GM18508 (cell line): ENCODE measurements around the gene HOXB2.
"Not testable (repeated sequence)": the region's sequence is repeated elsewhere in the genome, so short reads cannot be mapped to it uniquely, and the experiment has no call there.

Experiments used
- ATAC-seq: cut with Tn5 transposase; IDR thresholded peaks from one replicate; pipeline ENCODE4 v1.9.1; 2021; ENCODE audit warnings: moderate number of reproducible peaks; ENCODE audit not compliant: insufficient read depth, unreplicated experiment

Gene HOXB2

DNA sequence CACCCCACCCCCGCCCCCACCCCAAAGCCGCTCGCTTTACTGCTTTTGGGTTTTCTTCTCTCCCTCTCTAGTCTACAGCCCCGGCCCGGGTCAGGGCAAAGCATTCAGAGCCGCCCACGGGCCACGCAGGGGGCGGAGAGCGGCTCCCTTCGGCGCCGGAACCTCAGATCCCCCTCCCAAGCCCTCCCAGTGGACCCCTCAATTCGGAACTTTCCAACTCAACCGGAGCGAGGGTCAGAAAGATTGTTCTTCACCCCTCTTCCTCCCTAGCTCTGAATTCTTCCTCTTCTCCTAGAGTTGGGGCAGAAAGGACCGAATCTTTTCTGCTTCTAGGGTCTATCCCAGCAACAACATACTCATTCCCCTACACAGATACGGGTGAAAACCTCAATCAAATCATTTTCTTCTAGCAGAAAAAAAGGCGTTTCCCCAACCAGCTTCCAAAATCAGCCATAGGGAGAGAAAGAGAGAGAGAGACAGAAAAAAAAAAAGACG, 1.0 kb downstream of the HOXB2 start:
- ATAC-seq: no peak

DNA sequence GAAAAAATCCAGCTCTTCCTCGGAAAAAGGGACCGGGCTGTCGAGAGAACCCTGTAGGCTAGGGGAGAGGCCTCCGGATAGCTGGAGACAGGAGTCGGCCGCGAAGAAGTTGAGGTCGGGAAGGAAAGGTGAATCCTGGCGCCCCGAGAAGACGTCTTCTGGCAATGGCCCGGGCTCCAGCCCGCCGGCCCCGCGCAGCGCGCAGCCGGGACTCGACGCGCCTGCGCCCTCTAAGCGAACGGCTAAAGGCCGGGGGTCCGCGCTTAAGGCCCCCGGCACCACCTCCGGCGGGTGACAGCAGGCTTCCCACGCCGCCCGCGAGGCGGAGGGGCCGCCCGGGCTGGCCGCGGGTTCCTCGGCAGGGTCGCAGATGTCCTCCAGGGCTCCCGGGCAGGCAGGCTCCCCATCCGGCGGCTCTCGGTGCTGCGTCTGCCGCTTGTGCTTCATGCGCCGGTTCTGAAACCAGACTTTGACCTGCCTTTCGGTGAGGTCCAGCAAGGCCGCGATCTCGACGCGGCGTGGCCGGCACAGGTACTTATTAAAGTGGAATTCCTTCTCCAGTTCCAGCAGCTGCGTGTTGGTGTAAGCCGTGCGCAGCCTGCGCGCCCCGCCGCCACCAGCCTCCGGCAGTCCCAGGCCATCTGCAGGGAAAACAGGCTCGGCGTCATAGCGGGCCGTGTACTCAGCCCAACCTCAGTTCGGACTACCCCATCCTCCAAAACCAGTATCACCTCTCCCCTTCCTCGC, 1.6 kb downstream of the HOXB2 start:
- peak; percentile 46 for ATAC-seq

DNA sequence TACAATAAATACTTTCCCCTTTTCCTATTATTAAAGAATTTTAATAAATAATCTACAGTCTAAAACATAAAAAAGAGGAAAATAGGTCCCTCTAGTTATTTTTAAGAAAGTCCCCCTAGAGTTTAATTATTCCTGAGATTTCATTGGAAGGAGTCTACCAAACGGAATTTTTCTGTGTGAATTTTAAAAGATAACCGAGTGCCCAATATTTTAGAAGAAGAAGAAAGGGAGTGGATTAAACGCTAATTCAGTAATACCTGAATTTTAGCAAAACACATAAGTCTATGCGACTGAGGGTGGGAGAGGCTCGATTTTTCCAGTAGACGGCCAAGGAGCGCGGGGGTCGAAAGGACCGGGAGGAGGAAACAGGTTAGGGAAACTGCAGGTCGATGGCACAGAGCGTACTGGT, 2.2 kb downstream of the HOXB2 start:
- ATAC-seq: no peak

DNA sequence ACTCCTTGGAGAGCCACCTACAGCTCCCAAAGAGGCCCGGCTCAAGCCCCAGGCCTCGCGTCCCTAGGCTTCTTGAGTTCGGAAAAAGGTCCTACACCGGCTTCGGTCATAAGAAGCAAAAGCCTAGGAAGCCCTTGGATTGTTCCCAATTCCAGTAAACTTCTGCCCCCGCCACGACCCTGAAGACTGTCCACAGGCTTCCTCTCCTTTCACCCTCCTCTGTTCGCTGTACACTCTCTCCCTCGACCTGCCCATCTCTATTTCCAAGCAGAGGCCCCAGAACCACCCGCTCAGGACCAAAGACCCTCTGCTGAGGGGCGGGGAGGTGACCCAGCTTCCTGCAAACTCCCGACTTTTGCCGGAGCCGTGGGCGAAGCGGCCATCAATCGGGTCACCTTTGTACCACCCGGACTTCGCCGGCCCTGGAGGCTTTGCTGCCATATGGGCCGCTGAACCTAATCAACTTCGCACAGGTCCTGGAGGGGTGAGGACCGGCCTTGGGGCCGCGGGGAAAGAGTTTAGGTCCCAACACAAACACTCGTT, 2.7 kb downstream of the HOXB2 start:
- ATAC-seq: no peak

DNA sequence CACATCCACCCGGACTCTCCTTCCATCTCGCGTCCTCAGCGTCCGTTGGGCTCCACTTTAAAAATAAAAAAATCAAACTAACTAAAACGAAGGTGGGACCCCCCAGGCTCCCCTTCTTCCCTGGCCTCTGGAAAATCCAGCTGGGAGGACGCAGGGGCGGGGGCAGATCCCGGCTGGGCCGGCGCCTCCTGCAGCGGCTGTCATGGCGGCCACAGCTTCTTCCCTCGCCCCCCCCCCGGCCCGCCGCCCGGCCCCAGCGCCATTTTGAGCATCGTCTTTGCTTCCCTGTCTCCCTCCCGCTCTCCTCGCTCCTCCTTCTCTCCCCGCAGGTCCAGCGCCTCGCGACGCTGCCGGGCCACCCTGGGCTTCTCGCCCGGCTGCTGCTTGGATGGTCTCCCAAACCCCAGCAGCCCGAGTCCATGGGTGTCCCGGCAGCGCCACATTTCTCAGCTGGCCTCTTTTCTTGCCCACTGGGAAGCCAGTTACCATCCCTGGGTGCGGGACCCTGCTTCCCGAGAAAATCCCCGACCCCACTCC, 3.3 kb downstream of the HOXB2 start:
- ATAC-seq: no peak

DNA sequence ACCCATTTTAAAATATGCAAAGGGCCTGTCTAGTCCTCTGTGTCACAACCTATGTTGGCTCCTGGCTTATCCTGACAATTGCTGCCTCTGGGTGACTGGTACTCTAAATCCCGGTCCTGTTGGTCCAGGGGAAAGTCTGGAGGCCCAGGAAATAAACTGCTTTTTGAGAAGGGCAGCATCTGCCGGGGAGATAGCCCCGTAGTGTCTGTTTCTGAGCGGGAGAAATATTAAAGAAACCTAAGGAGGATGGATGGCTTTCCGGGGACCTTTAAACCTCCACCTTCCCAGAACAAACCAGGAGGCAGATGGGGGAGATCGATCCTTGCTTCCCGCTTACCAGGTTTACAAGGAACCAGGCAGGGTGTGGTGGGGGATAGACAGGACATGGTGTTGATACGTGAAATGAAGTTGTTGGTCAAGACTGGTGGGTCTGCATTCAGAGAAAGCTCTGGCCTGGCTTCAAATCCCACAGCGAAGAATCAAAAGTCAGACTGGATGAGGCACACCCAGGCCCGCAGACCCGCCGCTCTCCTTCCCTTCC, 3.8 kb downstream of the HOXB2 start:
- ATAC-seq: no peak

DNA sequence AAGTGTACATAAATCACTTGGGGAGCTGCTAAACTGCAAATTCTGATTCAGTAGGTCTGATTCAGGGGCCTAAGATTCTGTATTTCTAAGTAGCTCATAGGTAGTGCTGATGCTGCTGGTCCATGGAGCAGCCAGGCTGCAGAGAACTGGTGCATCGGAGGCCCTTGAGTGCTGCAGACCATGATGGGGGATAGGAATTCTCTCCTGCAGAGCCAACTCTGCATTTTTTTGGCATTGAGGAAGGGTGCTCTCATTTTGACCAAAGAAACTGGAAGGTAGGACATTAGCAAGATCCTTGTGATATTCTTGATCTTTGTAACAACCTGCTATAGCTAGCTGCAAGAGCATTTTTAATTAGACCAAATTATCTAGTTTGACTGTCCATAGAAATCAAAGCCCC, 4.7 kb downstream of the HOXB2 start:
- no peak for ATAC-seq

DNA sequence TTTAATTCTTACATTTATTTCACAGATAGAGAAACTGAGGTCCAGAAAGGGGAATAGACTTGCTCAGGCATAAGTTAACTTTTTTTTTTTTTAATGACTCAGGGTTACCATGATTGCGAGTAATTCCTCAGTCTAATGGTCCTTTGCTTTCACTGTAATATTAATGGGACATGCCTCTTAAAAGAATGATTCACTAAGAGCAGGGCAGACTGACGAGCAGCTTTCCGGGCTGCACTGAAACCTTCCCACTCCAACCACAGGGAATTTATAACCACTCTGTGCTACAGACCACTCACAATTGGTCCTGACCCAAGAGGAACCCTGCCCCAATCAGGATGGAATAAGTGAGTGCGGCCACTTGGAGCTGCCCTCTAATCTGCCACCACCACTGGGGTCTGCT, 5.7 kb downstream of the HOXB2 start:
- no peak for ATAC-seq

DNA sequence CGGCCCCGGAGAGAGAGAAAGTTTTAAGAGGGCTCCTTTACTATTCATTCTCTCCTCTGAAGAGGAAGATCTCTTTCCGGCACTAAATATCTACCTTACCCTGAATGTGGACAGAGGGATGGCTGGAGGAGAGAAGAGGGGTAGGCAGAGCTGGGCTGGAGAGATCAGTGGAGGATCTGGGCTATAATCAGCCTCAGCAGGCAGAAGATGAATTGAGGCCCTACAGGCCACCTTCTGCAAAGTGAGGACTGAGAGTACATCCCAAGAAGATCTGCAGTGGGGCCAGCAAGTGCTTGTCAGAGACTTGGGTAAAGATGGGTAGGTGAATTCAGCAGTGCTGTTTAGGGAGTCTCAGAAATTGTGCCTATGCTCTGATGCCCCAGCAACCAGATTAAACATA, 7.6 kb downstream of the HOXB2 start:
- no peak for ATAC-seq

DNA sequence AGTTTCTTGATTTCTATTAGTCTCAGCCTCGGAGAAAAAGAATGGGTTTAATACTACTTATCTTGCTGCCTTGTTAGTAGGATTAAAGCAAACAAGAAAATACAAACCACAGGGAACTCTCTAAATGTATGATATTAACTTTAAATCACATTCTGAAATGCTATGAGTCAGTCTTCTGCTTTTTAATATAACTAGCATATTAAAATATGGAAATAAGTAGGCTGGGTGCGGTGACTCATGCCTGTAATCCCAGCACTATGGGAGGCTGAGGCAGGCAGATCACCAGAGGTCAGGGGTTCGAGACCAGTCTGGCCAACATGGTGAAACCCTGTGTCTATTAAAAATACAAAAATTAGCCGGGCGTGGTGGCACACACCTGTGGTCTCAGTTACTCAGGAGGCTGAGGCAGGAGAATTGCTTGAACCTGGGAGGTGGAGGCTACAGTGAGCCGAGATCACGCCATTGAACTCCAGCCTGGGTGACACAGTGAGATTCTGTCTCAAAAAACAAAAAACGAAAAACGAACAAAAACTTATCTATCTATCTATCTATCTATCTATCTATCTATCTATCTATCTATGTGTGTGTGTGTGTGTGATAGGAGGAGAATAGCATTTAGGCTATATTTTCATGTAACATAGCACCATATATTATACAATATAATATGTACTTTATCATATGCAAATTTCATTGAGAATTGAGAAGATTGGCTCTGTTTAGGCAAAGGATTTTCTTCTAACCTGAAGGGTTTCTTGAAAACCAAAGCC, 8.9 kb downstream of the HOXB2 start:
- ATAC-seq: not testable (repeated sequence)

DNA sequence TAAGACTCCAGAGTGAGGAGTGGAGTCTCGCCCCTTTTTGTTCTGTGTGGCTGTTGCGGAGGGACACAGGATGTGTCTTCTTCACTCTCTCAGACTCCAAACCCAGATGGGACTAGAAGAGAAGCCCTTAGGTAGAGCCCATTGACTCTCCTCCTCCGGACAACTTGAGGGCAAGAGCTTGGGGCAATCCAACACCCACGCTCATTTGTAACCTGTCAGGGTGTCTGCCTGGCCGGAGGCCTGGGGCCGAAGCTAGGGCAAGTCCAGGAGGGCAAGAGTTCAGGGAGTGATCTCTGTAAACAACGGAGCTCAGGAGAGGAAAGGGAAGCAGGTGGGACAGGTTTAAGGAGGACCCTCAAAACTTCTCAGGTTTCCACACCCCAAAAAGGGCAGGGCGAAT, 12.6 kb downstream of the HOXB2 start:
- ATAC-seq: no peak

DNA sequence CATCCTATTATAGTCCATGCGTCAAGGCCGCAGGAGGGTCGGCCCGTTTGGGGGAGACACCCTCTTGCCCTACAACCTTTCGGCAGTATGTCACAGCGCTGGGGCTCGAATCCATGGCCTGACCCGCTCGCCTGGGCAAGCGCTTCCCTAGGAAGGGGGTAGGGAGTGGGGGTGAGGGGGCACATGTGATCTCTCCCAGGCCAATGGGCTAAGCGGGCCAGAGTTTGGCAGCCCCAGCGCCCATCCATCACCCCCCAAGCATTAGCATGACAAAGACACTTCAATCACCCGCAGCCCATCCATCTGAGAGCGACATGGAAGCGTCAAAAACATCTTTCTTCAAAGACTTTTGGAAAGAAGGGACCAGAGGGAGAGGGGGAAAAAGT, 14.0 kb downstream of the HOXB2 start, which contains the start of gene HOXB1:
TSS of gene HOXB1 (minus strand) at position 125 of the 386 bp plus-strand sequence. CDS start at position 18, 107 bp downstream.
- ATAC-seq: no peak

DNA sequence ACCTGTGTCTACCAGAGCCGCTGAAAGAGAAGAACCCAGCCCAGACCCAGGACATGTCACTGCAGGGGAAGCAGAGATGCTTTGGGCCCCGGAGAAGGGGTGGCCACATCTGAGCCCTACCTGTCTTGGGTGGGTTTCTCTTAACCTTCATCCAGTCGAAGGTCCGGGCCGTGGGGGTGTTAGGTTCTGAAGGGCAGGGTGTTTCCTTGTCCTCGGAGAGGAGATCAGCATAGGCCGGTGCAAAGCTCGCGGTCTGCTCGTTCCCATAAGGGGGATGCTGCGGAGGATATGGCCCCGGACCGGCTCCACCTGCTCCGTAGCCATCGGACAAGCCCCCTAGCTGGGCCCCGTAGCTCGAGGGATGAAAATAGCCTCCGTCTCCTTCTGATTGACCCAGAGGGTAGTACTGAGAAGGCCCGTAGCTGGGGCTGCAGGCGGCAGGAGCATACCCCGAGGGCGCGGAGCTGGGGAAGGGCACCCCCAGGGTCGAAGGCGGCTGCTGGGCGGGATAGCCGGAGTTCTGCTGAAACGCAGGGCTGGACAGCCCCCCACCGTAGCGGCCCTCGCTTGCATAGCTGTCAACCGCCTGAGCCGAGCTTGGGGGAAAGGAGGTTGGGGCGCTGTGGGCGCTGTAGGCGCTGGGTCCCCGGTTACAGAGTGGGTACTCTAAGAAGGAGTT, 14.6 kb downstream of the HOXB2 start:
- no peak for ATAC-seq

DNA sequence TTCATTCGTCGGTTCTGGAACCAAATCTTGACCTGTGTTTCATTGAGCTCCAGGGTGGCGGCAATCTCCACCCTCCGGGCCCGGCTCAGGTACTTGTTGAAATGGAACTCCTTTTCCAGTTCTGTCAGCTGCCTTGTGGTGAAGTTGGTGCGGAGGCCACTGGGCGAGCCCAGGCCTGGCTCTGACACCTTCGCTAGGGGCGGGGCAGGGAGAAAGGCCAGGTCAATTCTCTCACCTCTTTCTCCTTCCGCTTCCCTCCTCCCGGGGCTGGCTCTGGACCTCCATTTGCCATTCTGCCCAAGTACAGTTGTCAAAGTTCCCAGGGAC, 15.3 kb downstream of the HOXB2 start:
- ATAC-seq: no peak

DNA sequence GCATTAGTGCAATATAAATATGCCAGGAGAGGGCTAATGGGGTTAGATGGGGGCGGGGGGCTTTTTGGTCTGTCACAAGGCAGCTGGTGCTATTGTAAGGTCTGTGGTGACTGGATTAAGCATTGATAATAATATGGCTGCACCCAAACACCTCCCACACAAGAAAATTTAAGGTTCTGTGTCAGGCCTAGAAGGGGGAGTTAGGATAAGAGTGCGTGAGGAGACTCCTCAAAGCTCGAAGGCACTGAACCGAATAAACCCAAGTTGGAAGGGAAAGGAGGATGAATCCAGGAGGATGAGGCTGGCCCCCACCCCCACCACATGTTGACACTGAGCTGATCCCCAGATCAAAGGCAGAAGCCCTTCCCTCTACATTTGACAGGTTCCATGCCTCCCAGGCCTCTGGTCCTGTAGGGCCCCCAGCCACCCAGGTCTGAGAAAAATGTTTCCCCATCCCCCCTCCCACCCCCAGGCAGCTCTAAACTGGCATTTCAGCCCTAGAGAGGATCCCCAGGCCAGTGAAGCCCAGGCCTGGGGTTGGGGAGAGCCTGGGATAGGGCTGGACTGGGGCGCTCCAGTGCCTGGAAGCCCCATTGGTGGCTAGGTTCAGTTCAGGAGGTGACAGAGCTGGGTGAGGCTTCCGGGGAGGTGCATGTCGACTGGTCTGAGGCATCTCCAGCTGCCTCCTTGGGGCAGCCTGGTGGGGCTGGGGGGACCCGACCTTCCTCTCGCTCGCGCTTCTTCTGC, 15.8 kb downstream of the HOXB2 start:
- no peak for ATAC-seq

DNA sequence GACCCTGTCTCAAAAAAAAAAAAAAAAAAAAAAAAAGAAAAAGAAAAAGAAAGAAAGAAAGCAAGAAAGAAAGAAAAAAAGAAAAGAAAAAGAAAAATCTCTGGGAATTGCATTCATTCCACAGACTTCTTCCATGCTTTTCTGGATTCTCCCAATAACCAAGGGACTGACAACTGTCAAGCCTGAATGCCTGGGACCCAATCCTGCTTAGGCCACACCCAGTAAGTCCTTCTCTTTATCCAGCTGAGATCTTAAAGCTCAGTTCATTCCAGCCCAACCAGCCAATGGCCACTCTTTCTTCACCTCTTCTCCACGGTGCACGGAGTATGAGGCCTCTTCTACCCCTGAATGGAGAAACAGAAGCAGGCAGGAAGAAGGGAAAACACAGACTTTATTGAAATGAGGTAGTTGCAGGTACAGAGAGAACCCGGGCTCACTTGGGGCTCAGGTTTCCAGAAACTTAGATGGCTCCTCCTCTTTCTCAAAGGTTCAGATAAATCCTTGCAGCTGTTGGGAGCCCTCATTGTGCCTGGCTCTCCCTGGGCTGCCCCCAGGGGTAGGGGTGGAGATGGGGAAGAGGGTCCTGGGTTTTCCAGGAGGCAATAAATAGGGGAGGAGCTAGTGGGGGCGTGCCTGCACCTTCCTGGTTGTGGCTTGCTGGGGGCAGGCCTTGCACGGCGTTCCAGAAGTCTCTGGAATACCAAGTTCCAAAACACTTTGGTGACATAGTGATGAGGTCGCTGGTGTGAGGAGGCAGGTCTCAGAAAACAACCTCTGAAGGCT, 16.6 kb downstream of the HOXB2 start:
- no peak for ATAC-seq

DNA sequence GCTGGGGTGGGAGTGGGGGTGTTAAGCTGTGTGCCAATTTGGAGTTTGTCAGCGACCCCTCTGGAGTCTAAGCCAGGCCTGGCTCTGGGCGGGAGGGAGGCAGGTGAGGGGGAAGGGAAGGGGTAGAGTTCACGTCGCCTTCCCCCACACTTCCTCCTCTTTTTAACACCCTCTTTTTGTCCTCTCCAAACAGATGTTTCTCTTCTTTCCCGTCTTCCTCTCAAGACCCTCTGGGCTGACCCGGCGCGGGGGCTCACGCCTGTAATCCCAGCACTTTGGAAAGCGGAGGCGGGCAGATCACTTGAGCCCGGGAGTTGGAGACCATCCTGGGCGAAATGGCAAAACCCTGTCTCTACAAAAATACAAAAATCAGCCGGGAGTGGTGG, 17.4 kb downstream of the HOXB2 start:
- no peak for ATAC-seq

DNA sequence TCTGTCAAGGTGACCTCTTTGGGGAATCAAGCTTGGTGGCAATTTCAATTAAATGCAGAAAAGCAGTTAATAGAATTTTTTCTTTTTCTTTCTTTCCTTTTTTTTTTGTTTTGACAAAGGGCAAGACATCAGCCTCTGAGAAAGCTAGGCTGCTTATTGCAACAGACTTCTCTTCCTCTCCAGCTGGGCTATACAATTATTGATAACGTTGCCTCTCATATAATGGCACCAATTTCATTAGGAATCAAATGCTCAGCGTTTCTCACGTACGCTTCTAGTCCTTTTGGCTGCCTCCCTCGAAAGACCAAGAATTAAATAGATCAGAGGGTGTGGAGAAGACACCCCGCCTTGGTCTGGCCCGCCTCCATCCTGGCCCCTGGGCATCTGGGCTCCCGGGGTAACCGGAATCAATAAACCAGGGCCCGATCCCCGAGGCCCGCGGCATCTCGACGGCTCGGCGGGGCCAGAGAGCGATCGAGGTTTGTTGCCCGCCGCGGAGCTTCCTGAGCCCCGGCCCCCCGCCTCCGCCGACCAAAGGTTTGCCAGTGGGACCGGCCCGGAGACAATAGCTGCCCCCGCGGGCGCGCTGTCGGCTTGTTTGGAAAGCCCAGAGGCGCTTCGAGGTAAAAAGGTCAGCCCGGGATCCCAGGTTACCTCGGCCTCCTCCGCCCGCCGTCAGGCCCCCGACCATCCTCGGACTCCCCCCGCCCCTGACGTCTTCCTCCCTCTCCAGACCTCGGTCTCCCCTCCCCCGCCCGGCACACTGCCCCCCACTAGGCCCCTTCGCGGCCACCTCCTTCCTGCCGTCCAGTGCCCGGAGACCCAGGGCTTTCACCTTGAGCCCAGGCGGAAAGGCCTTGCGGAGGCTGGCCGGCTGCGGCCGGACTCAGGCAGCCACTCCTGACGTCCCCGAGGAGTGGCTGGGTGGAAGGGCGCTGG, 18.0 kb downstream of the HOXB2 start:
- no peak for ATAC-seq
